Activated naive CD4-positive, alpha-beta T cell treated with anti-CD3 and anti-CD28 coated beads, Interleukin-2, amount 50 U/mL, for 16 hours (primary cell): Measurements from ENCODE around the gene CALCR.
"Not testable (repeated sequence)": the region's sequence is repeated elsewhere in the genome, so short reads cannot be mapped to it uniquely, and the experiment has no call there.

ENCODE experiments used
- DNase-seq: peaks from one replicate; pipeline ENCODE4 v3.0.0-alpha.2; 2020

CALCR gene

DNA sequence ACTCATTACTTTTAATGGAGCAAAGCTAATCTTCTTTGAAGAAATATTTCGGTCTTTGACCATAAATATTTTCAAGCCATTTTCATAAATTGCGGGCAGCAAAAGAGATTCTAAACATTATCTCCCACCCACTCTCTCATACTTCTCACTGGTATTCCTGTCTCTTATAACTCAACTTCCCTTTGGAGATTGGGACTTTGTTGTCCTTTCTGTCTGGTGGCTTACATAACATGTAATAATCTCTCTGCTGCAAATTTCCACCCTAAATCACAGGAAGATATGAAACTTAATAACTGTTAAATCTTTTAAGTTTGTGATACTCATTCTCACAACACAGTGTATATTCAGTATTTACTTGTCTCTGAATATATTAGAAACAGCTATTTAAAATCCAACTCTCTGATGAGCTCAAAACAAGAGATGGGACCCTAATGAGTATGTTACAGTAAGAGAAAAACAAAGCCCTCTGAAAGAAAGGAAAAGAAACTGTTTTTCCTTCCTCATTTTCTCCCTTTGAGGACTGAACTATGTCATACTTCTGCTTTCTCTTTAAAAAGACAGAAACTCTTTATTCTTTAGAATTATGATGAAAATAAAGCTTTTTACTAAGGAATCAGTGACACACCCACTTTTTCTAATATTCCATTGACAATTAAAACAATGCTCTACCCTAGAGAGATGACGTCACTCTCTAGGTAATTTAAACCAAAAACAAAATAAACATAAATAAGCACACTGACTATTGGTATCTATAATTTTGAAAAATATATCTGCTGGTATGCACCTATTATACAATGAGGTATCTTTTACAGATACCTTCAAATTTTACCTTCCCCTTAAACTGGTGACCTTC, 14.7 kb downstream of the CALCR start:
- no peak for DNase-seq

DNA sequence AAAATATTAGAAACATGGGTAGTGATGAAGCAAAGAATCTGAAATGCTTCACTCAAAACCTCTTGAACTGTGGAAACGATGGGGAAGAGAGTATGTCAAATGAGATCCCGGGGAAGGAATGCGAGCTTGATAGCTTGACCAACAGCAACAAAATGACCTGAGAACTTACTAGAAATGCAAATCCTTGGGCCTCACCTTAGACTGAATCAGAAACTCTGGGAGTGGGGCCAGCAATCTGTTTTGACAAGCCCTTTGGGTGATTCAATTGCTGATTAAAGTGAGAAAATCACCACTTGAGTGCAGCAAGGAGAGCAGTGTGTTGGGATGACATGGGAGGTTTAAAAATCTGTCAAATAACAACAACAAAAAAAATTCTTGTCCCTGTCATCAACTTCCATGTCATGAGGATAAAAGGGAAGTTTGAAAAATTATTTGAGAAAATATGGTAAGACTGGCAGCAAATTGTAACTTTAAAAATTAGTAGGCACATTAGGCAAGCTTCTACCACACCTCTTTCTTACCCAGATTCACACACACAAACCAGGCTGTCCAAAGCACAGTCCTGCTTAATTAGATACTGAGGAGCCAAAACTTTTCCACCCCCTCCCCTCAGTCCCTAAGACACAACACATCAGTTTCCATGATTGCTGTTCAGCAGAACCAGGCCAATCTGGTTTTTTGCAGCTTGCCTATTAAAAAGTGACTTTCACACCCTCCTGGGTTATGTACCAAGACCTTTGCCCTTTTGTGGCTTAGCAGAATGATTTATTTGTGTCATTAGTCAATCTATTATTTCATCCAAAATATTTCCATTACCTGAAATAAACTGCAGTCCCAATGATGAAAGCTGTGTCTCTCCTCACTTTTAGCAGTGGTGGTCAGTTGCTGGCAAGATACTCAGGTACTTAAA, 15.6 kb downstream of the CALCR start:
- no peak for DNase-seq

DNA sequence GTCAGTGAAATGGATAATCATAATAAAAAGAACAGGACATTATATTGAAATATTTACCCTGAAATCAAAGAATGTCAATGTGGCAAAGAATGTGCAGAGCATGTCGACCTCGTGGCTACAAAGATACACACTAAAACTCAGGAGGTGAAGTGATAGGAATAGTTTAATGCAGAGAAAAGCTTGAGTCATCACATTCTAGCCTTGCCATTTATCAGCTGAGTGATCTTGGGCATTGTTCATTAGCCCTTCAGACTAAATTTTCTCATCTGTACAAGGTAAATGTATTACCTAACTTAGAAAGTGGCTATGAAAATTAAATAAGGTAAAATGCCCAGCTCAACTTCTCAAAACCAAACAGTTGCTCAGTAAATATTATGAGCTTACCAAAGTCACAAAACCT, 22.6 kb downstream of the CALCR start:
- no peak for DNase-seq

DNA sequence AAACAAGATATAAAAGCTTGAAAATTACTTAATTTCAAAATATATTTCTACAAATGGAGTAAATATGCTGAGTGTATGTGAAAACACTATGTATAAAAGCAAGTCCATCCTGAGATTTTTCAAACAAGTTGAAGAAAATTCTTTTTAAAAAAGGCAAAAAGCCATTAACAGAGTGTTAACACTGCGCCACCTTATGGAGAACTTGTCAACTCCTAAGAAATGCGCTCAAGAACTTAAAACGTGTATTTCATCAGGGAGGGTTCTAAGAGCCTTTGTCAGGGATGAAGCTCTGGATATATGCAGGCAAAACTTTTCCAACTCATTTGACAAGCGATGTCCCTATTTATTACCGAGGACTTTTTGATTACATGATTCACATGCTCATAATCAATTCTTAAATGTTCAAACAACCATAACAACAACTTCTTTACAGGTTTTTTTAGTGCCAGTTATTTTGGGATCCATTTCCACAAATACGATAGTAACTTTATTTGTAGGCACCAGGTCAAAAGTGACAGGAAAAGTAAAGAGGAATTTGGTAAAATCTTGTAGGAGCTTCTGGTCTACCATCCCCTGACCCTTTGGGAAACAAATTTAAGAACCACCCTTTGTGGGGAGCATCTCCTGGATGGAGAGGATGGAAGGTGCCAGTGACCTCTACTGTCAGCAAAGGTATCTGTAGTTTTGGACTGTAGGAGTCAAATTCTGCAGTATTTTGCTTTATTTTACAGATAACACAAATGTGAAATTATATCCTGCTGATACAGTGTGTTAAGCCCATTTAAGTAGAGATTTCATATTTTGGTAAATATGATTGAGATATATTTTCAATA, 23.2 kb downstream of the CALCR start:
- DNase-seq, result no peak

DNA sequence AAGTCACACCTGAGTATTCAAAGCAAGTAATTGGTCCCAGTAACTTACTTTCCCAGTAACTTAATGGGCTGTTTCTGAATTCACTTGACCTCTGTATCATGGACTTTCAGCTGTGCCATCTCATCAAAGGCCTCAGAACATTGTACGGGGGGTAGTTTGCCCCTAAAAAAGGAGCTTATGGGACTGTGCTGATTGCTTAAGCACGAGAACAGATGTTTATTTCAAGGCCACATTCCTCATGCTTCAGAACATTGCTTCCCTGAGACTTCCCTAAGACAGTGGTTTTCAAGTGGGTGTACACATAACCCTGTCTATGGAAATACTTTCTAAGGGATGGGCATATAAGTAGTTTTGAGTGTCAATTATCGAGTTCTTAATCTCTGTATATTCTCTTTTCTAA, 26.8 kb downstream of the CALCR start:
- DNase-seq, result no peak

DNA sequence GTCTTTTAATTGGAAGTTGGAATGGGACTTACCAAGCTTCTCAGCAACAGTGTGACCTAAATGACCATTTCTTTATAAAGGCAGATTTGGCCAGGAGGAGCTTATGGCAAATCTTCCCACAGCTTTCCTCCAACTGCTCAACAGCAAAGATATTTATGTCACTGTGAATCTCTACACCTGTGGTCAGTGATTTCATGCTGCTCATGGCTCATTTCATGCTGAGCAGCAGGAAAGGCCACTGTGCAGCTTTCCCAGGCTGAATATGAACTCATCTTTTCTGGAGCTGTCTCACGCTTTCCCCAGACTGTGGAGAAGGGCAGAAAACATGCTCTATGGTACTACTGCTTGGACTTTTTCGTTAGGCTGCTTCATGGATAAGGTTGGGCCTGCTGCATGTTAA, 29.8 kb downstream of the CALCR start:
- DNase-seq, result no peak

DNA sequence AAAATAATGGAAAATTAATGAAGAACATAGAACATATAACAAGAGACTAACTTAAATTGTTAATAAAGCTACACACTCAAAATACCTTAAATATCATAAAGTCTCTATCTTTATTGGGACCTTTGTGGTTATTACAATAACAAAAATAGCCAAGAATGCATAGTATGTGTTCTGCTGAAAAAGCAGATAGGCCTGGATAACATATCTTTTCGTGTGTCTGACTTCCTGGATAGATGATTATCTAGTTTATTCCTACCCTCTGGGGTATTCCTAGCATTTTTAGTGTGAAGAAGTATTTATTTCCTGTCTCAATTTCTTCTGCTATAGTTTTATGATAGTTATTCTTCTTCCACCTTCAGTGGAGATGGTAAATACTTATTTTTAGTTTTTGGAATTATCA, 36.5 kb downstream of the CALCR start:
- DNase-seq, result no peak

DNA sequence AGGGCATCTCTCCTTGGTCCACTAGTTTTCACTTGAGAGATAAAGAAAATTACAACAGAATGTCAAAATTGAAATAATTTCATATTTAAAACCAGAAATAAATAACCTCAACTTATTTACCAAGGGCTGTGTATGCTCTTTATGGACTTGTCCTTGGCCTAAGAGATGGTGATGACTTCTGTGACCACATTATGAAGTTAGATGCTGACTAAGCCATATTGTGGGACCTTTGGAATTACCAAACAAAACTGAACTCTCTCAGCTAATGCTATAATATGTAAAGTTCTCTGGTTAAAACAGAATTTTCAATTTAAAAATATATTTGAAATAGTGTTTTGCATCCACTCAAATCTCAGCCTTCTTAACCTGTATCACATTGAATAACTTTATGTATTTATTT, 38.9 kb downstream of the CALCR start:
- DNase-seq, result no peak

DNA sequence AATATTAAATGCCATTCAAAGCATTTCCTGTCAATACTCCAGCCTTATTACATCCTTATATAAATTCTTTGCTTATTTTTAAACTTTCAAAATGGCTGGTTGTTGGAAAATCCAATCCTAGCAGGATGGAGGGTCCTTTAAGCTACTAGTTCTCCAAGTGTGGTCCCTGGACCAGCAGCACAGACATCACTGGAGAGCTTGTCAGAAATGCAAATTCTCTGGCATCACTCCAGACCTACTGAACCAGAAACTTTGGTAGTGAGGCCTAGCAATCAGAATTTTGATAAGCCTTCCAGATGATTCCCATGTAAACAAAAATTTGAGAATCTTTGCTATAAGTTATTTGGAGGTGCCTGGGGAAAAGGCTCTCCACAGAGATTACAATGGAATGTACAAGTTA, 43.8 kb downstream of the CALCR start:
- no peak for DNase-seq

DNA sequence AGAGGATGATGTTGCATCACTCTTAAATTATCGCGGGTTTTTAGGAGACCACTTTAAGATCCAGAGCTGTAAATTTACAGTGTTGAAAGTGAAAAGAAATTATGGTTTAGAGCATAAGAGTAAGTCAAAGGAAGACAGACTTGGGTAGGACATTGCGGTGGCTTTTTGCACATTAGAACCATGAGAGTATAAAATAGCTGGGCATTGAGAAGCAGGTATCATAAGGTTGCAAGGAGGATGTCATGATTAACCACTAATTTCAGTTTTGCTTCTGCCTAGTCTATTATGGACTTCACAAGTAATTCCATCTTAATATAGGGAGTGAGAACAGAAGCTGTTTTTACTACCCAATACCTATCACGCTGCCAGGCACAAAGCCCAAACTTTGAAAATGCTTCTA, 57.7 kb downstream of the CALCR start:
- DNase-seq, result no peak

DNA sequence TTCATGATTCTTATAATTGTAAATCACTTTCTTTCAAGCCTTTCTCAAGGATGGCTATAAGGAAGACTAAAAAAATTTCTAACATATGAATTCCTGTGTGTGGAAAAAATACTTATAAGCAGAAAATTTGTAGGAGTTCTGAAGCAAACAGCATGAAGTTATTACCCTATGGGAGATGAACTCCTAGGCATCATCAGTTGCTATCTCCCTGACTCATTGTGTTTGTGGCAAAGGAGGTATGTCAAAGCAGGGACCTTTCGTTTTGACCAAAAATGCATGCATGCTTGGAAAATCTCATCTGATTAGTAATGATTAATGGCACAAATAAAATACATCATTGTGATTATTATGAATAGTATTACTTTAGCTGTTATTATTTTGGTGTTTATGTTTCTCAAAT, 59.4 kb downstream of the CALCR start:
- DNase-seq, result no peak

DNA sequence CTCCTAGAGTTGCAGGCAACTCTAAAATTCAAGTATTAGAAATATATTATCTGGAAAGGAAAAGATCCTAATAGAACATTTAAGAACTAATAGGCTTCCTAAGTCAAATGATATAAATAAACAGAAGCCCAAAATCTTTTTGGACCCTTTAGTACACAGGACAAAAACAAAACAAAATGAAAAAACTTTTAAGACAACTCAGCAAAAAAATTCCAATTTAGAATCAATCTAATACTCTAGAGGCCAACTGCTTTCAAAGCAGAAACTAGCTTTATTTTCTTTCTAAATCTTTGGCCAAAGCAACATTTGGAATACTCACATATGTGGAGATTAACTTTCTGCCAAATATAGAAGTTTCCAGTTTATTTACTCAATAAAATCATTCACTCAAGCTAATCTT, 65.2 kb downstream of the CALCR start:
- DNase-seq, result no peak

DNA sequence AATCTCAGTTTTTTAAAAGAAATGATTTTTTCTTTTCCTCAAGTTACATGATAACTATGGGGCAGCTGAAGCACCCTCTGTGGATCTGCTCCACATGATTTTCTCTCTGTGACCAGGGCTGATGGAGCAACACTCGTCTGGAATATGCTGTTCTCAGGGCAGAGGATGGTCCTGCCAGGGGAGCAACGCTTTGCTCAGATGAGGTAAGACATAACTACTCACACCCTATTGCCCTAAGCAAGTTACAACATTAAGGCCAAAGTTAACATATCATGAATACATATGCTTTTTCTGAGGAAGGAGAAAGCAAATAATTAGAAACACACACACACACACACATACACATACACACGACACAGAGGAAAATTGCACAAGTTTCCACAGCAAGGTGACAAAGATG, 71.4 kb downstream of the CALCR start:
- DNase-seq, result no peak

DNA sequence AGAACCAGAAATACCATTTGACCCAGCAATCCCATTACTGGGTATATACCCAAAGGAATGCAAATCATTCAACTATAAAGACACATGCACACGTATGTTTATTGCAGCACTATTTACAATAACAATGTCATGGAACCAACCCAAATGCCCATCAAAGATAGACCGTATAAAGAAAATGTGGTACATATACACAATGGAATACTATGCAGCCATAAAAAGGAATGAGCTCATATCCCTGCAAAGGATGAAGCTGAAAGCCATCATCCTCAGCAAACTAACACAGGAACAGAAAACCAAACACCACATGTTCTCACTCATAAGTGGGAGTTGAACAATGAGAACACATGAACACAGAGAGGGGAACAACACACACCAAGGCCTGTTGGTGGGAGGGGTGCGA, 82.7 kb downstream of the CALCR start:
- DNase-seq, result not testable (repeated sequence)

DNA sequence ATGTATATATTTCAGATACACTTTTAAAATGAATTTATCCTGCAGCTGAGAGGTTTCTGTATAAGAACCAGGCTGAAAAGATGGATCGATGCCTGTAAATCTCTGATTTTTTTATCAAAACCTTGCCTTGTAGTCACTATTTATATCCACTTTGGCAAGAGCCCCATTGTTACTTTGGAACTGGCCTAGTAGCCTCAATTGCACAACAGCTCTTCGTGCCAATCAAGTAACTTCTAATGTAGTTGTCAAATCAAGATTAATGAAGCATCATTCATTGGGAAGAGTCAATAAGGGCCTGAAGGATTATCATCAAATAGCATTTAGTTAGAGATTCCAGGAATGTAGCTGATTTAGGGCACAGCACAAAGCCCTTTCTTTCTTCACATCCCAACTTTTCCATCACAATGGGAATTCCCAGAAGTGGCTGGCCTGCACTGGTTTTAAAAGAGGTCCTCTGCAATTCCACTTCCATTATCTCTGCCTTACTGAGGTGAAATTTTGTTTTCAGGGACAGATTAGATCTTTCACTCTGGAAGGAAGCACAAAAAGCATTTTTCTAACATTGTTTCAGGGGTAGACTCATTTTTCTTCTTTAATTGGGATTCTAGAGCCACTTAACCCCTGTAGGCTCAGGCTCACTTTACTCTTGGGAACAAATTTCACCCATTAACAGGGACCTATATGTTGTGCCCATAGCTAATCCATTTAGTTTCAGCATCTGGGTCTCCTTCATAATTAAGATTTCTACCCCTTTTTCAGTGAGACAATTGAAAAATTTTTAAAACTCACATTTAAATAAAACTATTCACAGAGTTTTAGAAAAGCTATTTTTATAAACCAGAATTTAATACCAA, 97.8 kb downstream of the CALCR start:
- no peak for DNase-seq

DNA sequence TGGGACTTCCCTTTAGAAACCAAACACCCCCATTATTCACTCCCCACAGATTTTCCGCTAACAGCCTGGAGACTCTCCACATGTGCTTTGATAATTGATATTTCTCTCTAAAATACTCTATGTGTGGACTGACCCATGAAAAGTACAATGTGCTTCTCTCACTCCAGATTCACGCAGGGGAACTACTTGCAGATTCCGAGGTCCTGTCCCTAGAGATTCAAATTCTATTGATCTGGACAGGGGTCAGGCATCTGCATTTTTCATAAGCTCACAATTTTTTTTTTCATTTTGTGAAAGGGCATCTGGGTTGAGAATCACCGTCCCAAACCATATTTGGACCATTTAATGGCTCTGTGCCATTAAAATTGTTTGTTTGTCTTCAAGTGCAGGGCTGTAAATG, 98.7 kb downstream of the CALCR start:
- DNase-seq, result no peak

DNA sequence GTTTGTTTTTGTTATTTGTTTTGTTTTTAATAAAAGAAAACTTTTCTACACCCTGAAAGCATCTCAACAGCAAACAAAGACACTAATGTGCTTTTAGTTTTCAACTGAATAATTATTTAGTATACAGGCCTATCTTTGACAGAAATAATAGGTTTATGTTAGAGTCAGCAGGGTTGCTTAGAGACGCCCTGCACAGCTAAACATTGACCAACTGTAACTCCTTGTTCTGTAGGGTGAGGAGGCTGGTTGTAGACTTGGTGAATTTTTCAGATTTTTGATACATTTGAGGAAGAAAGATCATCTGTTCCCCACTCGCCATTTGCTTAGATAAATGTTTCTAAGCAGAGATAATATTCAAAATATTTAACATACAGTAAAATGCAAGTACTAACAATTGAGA, 103.1 kb downstream of the CALCR start:
- DNase-seq, result no peak

DNA sequence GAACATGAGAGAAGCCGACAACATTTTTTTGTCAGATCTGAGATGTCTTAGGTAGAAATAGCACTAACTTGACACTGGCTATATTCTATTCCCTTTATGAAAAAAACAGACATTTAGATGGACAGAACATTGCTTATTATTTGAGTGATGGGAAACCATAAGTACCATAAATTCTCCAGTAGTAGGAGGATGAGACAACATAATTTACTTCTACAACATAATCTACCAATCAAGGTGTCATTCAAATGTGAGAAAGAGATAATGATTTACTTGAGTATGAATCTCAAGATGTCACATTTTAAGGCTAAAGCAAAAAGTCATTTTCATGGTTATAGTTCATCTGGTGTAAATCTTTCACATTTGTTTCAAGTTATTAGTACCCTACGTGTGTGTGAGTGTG, 110.8 kb downstream of the CALCR start:
- DNase-seq, result no peak

DNA sequence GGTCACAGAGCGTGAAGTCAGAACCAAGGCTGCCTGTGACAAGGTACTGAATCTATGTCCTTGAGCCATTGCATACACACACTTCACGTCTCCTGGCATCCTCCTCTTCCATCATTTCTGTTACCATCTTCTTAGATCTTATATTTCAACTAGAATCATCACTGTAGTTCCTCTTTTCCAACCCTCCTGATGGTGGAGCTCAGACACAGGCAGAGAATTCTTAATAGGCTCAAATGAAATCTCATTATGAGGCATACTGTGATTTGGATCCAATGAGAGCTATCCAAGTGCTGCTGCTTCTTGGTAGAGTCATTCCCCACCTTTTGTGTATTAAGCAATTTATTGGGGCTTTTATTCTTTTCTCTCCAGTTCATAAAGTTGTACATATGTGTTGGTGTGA, 113.2 kb downstream of the CALCR start:
- DNase-seq, result no peak

DNA sequence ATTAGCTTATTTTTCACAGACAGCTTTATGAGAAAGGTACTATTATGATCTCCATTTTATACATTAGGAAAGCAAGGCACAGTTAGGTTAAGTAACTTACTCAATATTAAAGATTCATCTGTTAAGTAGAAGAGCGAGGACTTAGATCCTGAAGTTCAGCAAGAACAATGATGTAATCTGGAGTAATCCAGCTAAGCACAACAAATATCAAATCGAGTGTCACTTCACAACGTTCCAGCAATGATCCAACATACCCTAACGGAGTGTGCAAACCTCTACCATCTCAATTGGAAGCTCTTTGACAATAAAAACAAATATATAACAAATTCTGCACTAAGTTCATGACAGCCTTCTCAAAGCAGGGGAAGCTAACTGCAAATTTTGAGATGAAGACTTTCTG, 121.3 kb downstream of the CALCR start:
- DNase-seq, result no peak

DNA sequence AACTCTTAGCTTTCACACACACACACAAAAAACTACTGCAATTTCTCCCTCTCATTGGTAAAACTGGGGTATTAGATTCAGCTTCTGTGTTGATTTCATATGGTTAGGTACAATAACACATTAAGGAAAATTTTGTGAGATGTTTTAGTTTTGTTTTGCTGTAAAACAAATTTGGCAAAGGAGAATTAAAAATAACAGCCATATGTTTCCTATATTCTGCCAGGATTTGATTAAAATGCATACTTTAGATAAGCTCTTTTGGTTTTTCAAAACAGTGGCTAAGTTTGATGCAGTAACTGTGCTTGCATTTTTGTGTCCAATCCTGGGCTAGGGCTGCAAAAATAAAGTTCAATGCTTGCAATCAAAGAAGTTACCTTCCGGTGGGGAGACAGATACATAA, 126.3 kb downstream of the CALCR start:
- DNase-seq, result no peak

DNA sequence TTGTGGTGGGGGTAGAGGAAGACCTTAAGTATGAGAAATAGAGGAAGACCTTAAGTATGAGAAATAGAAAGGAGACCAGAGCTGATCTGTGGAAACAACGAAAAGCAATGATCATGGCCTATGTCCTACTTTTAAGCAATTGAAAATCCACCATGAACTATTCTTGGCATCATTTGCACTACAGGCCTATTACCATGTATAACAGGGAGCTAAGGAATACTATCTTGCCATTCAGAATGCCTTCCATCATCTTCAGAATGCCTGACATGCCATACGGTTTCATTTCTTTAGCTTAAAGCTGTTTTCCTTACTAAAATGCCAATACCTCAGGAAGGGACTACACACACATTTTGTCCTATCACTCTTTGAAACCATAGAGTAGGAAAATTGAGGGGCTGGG, 127.0 kb downstream of the CALCR start:
- DNase-seq, result no peak
